ENCODE results near the gene PCDHB11. TPM values are rescaled to one million over a fixed set of nuclear protein-coding genes. Genes with fewer than 3 reads are reported as not detected.
"Not testable (repeated sequence)": the region's sequence is repeated elsewhere in the genome, so short reads cannot be mapped to it uniquely, and the experiment has no call there.

The PCDHB11 gene
- polyA plus RNA-seq, 3 donors: not detected

DNA sequence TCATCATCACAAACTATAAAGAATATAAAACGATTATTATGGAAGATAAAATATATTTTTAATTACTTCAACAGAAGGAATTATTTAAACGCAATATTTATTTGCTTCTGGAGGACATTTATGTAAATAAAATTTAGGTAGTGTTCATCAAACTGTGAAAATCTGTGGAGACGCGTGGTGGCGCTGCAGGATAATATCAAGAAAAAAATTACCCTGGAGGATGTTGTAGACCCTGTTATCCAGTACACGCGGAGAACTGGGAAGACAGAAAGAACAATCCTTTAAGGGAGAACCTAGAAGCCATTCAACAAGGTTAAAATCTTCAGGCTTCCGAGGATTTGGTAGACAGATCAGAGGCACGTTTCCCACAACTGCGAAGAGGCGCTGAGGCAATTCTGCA, 9.1 kb downstream of the PCDHB11 start, which contains the start of gene PCDHB12:
PCDHB12 (plus strand) TSS at position 242 of the 400 bp plus-strand sequence. CDS start 189 bp downstream, outside the sequence.
- Histone ChIP-seq H4K20me1 (ENCODE audit: insufficient read depth, low read length) (no peaks in the 10 kb centered on the region), H3K27ac (ENCODE audit: low read depth in 1 of 2, low read length in 2 of 2) (no peak within 1 kb of the TSS), H3K27me3 (ENCODE audit: control insufficient read depth in 2 of 2, insufficient read depth in 2 of 2, low read length in 2 of 2) (peaks cover 4 to 29% of the 10 kb centered on the region in 2 donors), H3K4me1 (ENCODE audit: control insufficient read depth in 1 of 2, insufficient read depth in 2 of 2, low read length in 2 of 2) (no peaks in the 10 kb centered on the region), H3K79me2 (ENCODE audit: insufficient read depth, low read length) (no peaks in the 10 kb centered on the region), H2AFZ (ENCODE audit: insufficient read depth, low read depth, low read length, poor library complexity, severe bottlenecking) (no peak within 1 kb of the TSS), H3K9me3 (replicated peaks in 1 of 2; ENCODE audit: control insufficient read depth in 1 of 2, insufficient read depth in 1 of 2, low read length in 2 of 2) (peaks cover 23 to 39% of the 10 kb centered on the region in 2 donors), H3K36me3 (replicated peaks in 1 of 2; ENCODE audit: control insufficient read depth in 1 of 2, insufficient read depth in 2 of 2, low read length in 2 of 2) (no peaks in the 10 kb centered on the region), H3K9ac (ENCODE audit: insufficient read depth, low read length, poor library complexity, severe bottlenecking) (no peak within 1 kb of the TSS), H3K4me2 (replicated peaks; ENCODE audit: extremely low read depth, low read length, poor library complexity, severe bottlenecking) (no peak within 1 kb of the TSS), H3K4me3 (replicated peaks in 1 of 3; ENCODE audit: low read depth in 2 of 3, low read length in 3 of 3) (no peak within 1 kb of the TSS)
- Mint-ChIP-seq H3K27me3 (ENCODE audit: low read depth in 3 of 3) (peaks cover 12 to 36% (median 18%) of the 10 kb centered on the region in 3 donors), H3K4me1 (no peaks in the 10 kb centered on the region), H3K27ac (peak within 1 kb of the TSS in 1 of 7 donors; percentile 9), H3K9me3 (peaks cover 18 to 38% (median 27%) of the 10 kb centered on the region in 7 donors), H3K36me3 (peaks cover 0 to 4% of the 10 kb centered on the region in 2 donors), H3K4me3 (no peak within 1 kb of the TSS)
- no peak for DNase-seq
- intact Hi-C loops (cut with micrococcal nuclease): no loop called here
- 36% methylated on average over 7 of the region's 11 CpGs for WGBS (ENCODE audit: insufficient coverage)
- TF ChIP-seq, protein P1, sequence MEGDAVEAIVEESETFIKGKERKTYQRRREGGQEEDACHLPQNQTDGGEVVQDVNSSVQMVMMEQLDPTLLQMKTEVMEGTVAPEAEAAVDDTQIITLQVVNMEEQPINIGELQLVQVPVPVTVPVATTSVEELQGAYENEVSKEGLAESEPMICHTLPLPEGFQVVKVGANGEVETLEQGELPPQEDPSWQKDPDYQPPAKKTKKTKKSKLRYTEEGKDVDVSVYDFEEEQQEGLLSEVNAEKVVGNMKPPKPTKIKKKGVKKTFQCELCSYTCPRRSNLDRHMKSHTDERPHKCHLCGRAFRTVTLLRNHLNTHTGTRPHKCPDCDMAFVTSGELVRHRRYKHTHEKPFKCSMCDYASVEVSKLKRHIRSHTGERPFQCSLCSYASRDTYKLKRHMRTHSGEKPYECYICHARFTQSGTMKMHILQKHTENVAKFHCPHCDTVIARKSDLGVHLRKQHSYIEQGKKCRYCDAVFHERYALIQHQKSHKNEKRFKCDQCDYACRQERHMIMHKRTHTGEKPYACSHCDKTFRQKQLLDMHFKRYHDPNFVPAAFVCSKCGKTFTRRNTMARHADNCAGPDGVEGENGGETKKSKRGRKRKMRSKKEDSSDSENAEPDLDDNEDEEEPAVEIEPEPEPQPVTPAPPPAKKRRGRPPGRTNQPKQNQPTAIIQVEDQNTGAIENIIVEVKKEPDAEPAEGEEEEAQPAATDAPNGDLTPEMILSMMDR (IDR thresholded peaks at IDR 0.05): no peak

DNA sequence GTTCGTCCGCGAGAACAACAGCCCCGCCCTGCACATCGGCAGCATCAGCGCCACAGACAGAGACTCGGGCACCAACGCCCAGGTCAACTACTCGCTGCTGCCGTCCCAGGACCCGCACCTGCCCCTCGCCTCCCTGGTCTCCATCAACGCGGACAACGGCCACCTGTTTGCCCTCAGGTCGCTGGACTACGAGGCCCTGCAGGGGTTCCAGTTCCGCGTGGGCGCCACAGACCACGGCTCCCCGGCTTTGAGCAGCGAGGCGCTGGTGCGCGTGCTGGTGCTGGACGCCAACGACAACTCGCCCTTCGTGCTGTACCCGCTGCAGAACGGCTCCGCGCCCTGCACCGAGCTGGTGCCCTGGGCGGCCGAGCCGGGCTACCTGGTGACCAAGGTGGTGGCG, 10.9 kb downstream of the PCDHB11 start:
- DNase-seq; H3K9ac ChIP-seq (ENCODE audit: insufficient read depth, low read length, poor library complexity, severe bottlenecking); H2AFZ ChIP-seq (ENCODE audit: insufficient read depth, low read depth, low read length, poor library complexity, severe bottlenecking); H3K4me1 ChIP-seq (ENCODE audit: control insufficient read depth in 1 of 2, insufficient read depth in 2 of 2, low read length in 2 of 2); H3K27ac ChIP-seq (ENCODE audit: low read depth in 1 of 2, low read length in 2 of 2); H4K20me1 ChIP-seq (ENCODE audit: insufficient read depth, low read length); intact Hi-C loops (cut with micrococcal nuclease); H3K4me3 ChIP-seq (replicated peaks in 1 of 3; ENCODE audit: low read depth in 2 of 3, low read length in 3 of 3); H3K36me3 ChIP-seq (replicated peaks in 1 of 2; ENCODE audit: control insufficient read depth in 1 of 2, insufficient read depth in 2 of 2, low read length in 2 of 2); H3K4me2 ChIP-seq (replicated peaks; ENCODE audit: extremely low read depth, low read length, poor library complexity, severe bottlenecking); H3K79me2 ChIP-seq (ENCODE audit: insufficient read depth, low read length); H3K27ac Mint-ChIP-seq; H3K36me3 Mint-ChIP-seq; H3K4me1 Mint-ChIP-seq: not testable (repeated sequence)
- peaks cover 25 to 49% (median 36%) of the 10 kb centered on the region in 7 donors for H3K9me3 Mint-ChIP-seq
- 44% methylated on average over 23 of the region's 39 CpGs for WGBS (ENCODE audit: insufficient coverage)
- peaks cover 4 to 32% of the 10 kb centered on the region in 2 donors for H3K27me3 ChIP-seq (ENCODE audit: control insufficient read depth in 2 of 2, insufficient read depth in 2 of 2, low read length in 2 of 2)
- peak overlapping the region in 1 of 2 donors; percentile 64 for H3K4me3 Mint-ChIP-seq
- H3K9me3 ChIP-seq (replicated peaks in 1 of 2; ENCODE audit: control insufficient read depth in 1 of 2, insufficient read depth in 1 of 2, low read length in 2 of 2): peaks cover 28 to 52% of the 10 kb centered on the region in 2 donors
- peaks cover 12 to 49% (median 32%) of the 10 kb centered on the region in 3 donors for H3K27me3 Mint-ChIP-seq (ENCODE audit: low read depth in 3 of 3)

DNA sequence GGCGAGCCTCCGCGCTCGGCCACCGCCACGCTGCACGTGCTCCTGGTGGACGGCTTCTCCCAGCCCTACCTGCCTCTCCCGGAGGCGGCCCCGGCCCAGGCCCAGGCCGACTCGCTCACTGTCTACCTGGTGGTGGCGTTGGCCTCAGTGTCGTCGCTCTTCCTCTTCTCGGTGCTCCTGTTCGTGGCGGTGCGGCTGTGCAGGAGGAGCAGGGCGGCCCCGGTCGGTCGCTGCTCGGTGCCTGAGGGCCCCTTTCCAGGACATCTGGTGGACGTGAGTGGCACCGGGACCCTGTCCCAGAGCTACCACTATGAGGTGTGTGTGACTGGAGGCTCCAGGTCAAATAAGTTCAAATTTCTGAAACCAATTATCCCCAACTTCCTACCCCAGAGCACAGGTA, 11.4 kb downstream of the PCDHB11 start:
- not testable (repeated sequence) for H3K36me3 Mint-ChIP-seq
- peaks cover 32 to 56% of the 10 kb centered on the region in 2 donors for H3K9me3 ChIP-seq (replicated peaks in 1 of 2; ENCODE audit: control insufficient read depth in 1 of 2, insufficient read depth in 1 of 2, low read length in 2 of 2)

DNA sequence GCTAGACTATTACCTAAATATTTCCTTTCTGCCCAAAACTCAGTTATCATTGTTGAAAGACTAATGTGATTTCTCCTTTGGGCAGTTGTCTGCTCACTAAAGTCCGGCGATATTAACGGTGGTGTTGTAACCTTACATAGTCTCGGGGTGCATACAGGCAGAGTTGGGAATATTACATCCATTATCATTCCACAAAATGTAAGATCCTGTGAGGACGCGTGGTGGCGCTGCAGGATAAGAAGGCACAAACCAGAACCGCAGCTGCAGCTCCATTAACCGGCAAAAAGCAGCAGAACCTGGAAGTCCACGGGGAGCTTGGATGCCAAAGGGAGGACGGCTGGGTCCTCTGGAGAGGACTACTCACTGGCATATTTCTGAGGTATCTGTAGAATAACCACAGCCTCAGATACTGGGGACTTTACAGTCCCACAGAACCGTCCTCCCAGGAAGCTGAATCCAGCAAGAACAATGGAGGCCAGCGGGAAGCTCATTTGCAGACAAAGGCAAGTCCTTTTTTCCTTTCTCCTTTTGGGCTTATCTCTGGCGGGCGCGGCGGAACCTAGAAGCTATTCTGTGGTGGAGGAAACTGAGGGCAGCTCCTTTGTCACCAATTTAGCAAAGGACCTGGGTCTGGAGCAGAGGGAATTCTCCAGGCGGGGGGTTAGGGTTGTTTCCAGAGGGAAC, 14.4 kb downstream of the PCDHB11 start, which contains the start of gene PCDHB13:
PCDHB13 (plus strand) TSS at position 264 of the 684 bp plus-strand sequence; CDS start at position 469, 205 bp downstream.
- H3K79me2 ChIP-seq (ENCODE audit: insufficient read depth, low read length); H3K9ac ChIP-seq (ENCODE audit: insufficient read depth, low read length, poor library complexity, severe bottlenecking); H3K4me1 Mint-ChIP-seq; H3K27ac Mint-ChIP-seq; H3K4me3 ChIP-seq (replicated peaks in 1 of 3; ENCODE audit: low read depth in 2 of 3, low read length in 3 of 3); H3K4me1 ChIP-seq (ENCODE audit: control insufficient read depth in 1 of 2, insufficient read depth in 2 of 2, low read length in 2 of 2); H3K36me3 ChIP-seq (replicated peaks in 1 of 2; ENCODE audit: control insufficient read depth in 1 of 2, insufficient read depth in 2 of 2, low read length in 2 of 2); H4K20me1 ChIP-seq (ENCODE audit: insufficient read depth, low read length); DNase-seq; H3K27ac ChIP-seq (ENCODE audit: low read depth in 1 of 2, low read length in 2 of 2); H3K4me2 ChIP-seq (replicated peaks; ENCODE audit: extremely low read depth, low read length, poor library complexity, severe bottlenecking); H2AFZ ChIP-seq (ENCODE audit: insufficient read depth, low read depth, low read length, poor library complexity, severe bottlenecking); intact Hi-C loops (cut with micrococcal nuclease); H3K36me3 Mint-ChIP-seq: not testable (repeated sequence)
- no CpG with 5 or more reads among the region's 18 CpGs for WGBS (ENCODE audit: insufficient coverage)
- peaks cover 38 to 67% of the 10 kb centered on the region in 2 donors for H3K9me3 ChIP-seq (replicated peaks in 1 of 2; ENCODE audit: control insufficient read depth in 1 of 2, insufficient read depth in 1 of 2, low read length in 2 of 2)
- Mint-ChIP-seq H3K4me3 (peak within 1 kb of the TSS in 1 of 2 donors; percentile 62), H3K9me3 (peaks cover 31 to 65% (median 51%) of the 10 kb centered on the region in 7 donors), H3K27me3 (ENCODE audit: low read depth in 3 of 3) (peaks cover 11 to 53% (median 40%) of the 10 kb centered on the region in 3 donors)
- peaks cover 4 to 36% of the 10 kb centered on the region in 2 donors for H3K27me3 ChIP-seq (ENCODE audit: control insufficient read depth in 2 of 2, insufficient read depth in 2 of 2, low read length in 2 of 2)

More for the DNA sequence above, 11.4 kb downstream of the PCDHB11 start:
- peaks cover 4 to 35% of the 10 kb centered on the region in 2 donors for H3K27me3 ChIP-seq (ENCODE audit: control insufficient read depth in 2 of 2, insufficient read depth in 2 of 2, low read length in 2 of 2)
- H4K20me1 ChIP-seq (ENCODE audit: insufficient read depth, low read length); H3K79me2 ChIP-seq (ENCODE audit: insufficient read depth, low read length); H3K36me3 ChIP-seq (replicated peaks in 1 of 2; ENCODE audit: control insufficient read depth in 1 of 2, insufficient read depth in 2 of 2, low read length in 2 of 2); intact Hi-C loops (cut with micrococcal nuclease); H3K4me1 ChIP-seq (ENCODE audit: control insufficient read depth in 1 of 2, insufficient read depth in 2 of 2, low read length in 2 of 2); H3K9ac ChIP-seq (ENCODE audit: insufficient read depth, low read length, poor library complexity, severe bottlenecking); H2AFZ ChIP-seq (ENCODE audit: insufficient read depth, low read depth, low read length, poor library complexity, severe bottlenecking); DNase-seq; H3K4me3 ChIP-seq (replicated peaks in 1 of 3; ENCODE audit: low read depth in 2 of 3, low read length in 3 of 3); H3K4me2 ChIP-seq (replicated peaks; ENCODE audit: extremely low read depth, low read length, poor library complexity, severe bottlenecking); H3K27ac ChIP-seq (ENCODE audit: low read depth in 1 of 2, low read length in 2 of 2); H3K27ac Mint-ChIP-seq; H3K4me1 Mint-ChIP-seq: not testable (repeated sequence)
- Mint-ChIP-seq H3K27me3 (ENCODE audit: low read depth in 3 of 3) (peaks cover 12 to 52% (median 35%) of the 10 kb centered on the region in 3 donors), H3K9me3 (peaks cover 27 to 50% (median 39%) of the 10 kb centered on the region in 7 donors), H3K4me3 (peak overlapping the region in 1 of 2 donors; percentile 74)
- WGBS (ENCODE audit: insufficient coverage): 39% methylated on average over 9 of the region's 27 CpGs
